CD4-positive, alpha-beta memory T cell (primary cell): Measurements from ENCODE around the gene EPAS1. TPM values are rescaled to one million over a fixed set of nuclear protein-coding genes. Genes with fewer than 3 reads are reported as not detected.

ENCODE experiments used
- CTCF ChIA-PET: fragments of 350-600 bp; sonication (Branson Sonifier 250); formaldehyde crosslinking; loops from one replicate; lab custom pipeline; 2021; ENCODE audit warnings: inconsistent platforms; ENCODE audit not compliant: partially characterized antibody; lab: Charles Lee
- POLR2A ChIA-PET: fragments of 350-600 bp; sonication (Branson Sonifier 250); formaldehyde crosslinking; loops from one replicate; lab custom pipeline; 2021; ENCODE audit not compliant: partially characterized antibody; lab: Charles Lee
- DNase-seq, 5 donors: peaks; one replicate each; pipeline versions ENCODE4 v3.0.0 to v3.0.0-alpha.2; 2020 to 2022; ENCODE audit warnings: mixed read lengths in 1 of 5
- H3K27ac ChIP-seq: one replicate; pipeline ENCODE4 v1.7.0; 2013; ENCODE audit warnings: low read depth, low read length
- H3K27me3 ChIP-seq: 2 replicates; pipeline ENCODE4 v1.7.0; 2013; ENCODE audit warnings: mild to moderate bottlenecking, low read length, moderate library complexity; ENCODE audit not compliant: insufficient read depth
- H3K36me3 ChIP-seq: 2 replicates; pipeline ENCODE4 v1.7.0; 2013; ENCODE audit warnings: mild to moderate bottlenecking, low read length, moderate library complexity; ENCODE audit not compliant: insufficient read depth
- H3K4me1 ChIP-seq: 2 replicates; pipeline ENCODE4 v1.7.0; 2013; ENCODE audit warnings: mild to moderate bottlenecking, low read length, moderate library complexity; ENCODE audit not compliant: insufficient read depth
- H3K4me3 ChIP-seq, 2 donors: one replicate each; pipeline ENCODE4 v1.7.0; 2013; ENCODE audit warnings: low read length in 2 of 2, mild to moderate bottlenecking in 1 of 2
- H3K9me3 ChIP-seq, 2 donors: one replicate each; pipeline ENCODE4 v1.7.0; 2013; ENCODE audit warnings: low read length in 2 of 2, control low read depth in 1 of 2; ENCODE audit not compliant: control insufficient read depth in 1 of 2
- H3K27ac Mint-ChIP-seq, 7 donors: one replicate each; pipeline ENCODE4 v1.8.0; 2020 to 2021; ENCODE audit warnings: mixed read lengths in 7 of 7, mild to moderate bottlenecking in 6 of 7, inconsistent platforms in 3 of 7, moderate library complexity in 3 of 7
- H3K27me3 Mint-ChIP-seq, 2 donors: one replicate each; pipeline ENCODE4 v1.8.0; 2020 to 2021; ENCODE audit warnings: mixed read lengths in 2 of 2
- H3K36me3 Mint-ChIP-seq, 2 donors: one replicate each; pipeline ENCODE4 v1.8.0; 2020 to 2021; ENCODE audit warnings: mixed read lengths in 2 of 2, inconsistent platforms in 1 of 2, mild to moderate bottlenecking in 1 of 2
- H3K4me1 Mint-ChIP-seq, 4 donors: one replicate each; pipeline ENCODE4 v1.8.0; 2020 to 2021; ENCODE audit warnings: mixed read lengths in 4 of 4, mild to moderate bottlenecking in 1 of 4
- H3K4me3 Mint-ChIP-seq, 8 donors: one replicate each; pipeline ENCODE4 v1.8.0; 2020 to 2021; ENCODE audit warnings: mixed read lengths in 8 of 8, mild to moderate bottlenecking in 7 of 8, moderate library complexity in 6 of 8, inconsistent platforms in 3 of 8
- H3K9me3 Mint-ChIP-seq, 8 donors: one replicate each; pipeline ENCODE4 v1.8.0; 2020 to 2021; ENCODE audit warnings: mixed read lengths in 8 of 8, mild to moderate bottlenecking in 5 of 8, inconsistent platforms in 3 of 8, moderate library complexity in 1 of 8
- intact Hi-C: fragments of 100-400 bp; cut with micrococcal nuclease; formaldehyde crosslinking; loops from one replicate; pipeline ENCODE4 v1.15.1; 2023
- polyA plus RNA-seq, 2 donors: library from polyadenylated mRNA; unstranded; fragments of 300-500 nt; fragmentation: Illumina TruSeq; gene quantifications; one replicate each; pipeline ENCODE4 v1.2.3, GENCODE V29; 2021
- total RNA-seq, 2 experiments: library from RNA; stranded (reverse); gene quantifications; one replicate each; pipeline ENCODE4 v1.2.3, GENCODE V29; 2021

EPAS1 gene
- total and polyA plus RNA-seq, 4 experiments from 2014 or later = 0.40 to 2.7 (median 2.3) TPM; not detected in 1

DNA sequence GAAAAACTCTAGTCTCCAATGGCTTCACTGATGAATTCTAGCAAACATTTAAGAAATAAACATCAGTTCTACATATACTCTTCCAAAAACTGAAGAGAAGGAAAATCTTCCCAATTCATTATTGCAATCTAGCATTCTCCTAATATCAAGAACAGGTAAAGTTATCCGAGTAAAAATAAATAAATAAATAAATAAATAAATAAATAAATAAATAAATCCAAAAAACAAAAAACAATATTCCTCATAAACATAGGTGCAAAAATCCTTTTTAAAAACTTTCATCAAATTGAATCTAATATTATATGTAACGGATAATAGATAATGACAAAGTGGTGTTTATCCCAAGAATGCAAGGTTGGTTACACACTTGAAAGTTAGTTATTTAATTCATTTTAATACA lies 123.7 kb downstream of the EPAS1 start:
- peaks cover 0 to 2% of the 10 kb centered on the region in 2 donors for H3K36me3 Mint-ChIP-seq
- no peak overlapping the region for H3K4me3 Mint-ChIP-seq
- Histone ChIP-seq H3K27ac (no peak overlapping the region), H3K4me1 (no peaks in the 10 kb centered on the region), H3K4me3 (no peak overlapping the region), H3K9me3 (no peaks in the 10 kb centered on the region), H3K27me3 (no peaks in the 10 kb centered on the region), H3K36me3 (no peaks in the 10 kb centered on the region)
- H3K27me3 Mint-ChIP-seq = no peaks in the 10 kb centered on the region
- intact Hi-C loops = no loop called here
- no peaks in the 10 kb centered on the region for H3K4me1 Mint-ChIP-seq
- POLR2A ChIA-PET = no interaction called here
- DNase-seq = no peak
- peaks cover 4 to 27% (median 19%) of the 10 kb centered on the region in 8 donors for H3K9me3 Mint-ChIP-seq
- no peak overlapping the region for H3K27ac Mint-ChIP-seq
- CTCF ChIA-PET = no interaction called here

DNA sequence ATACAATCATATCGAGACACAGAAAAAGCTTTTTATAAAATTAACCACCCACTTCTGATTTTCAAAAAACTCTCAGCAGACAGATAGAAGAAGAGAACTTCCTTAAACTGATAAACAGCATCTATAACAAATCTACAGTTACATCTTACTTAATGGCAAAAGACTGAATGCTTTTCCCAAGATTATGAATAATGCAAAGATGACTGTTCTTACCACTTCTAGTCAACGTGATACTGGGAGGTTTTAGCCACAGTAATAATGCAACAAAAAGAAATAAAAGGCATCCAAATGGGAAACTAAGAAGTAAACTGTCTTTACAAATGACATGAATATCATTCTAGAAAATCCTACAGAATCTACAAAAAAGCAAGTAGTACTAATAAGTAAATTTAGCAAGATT lies 124.2 kb downstream of the EPAS1 start:
- Mint-ChIP-seq H3K4me3 (no peak overlapping the region), H3K27me3 (no peaks in the 10 kb centered on the region), H3K4me1 (no peaks in the 10 kb centered on the region), H3K9me3 (peaks cover under 1 to 24% (median 16%) of the 10 kb centered on the region in 8 donors), H3K36me3 (peaks cover 0 to 2% of the 10 kb centered on the region in 2 donors), H3K27ac (no peak overlapping the region)
- Histone ChIP-seq H3K4me1 (no peaks in the 10 kb centered on the region), H3K36me3 (no peaks in the 10 kb centered on the region), H3K27me3 (no peaks in the 10 kb centered on the region), H3K27ac (no peak overlapping the region), H3K4me3 (no peak overlapping the region), H3K9me3 (no peaks in the 10 kb centered on the region)
- CTCF ChIA-PET = no interaction called here
- intact Hi-C loops = no loop called here
- POLR2A ChIA-PET = no interaction called here
- no peak for DNase-seq

- intact Hi-C loops = no loop called here
- Mint-ChIP-seq H3K4me1 (no peaks in the 10 kb centered on the region), H3K27me3 (no peaks in the 10 kb centered on the region), H3K9me3 (peaks cover 0 to 9% (median 5%) of the 10 kb centered on the region in 8 donors), H3K27ac (no peak overlapping the region), H3K4me3 (no peak overlapping the region), H3K36me3 (peaks cover 0 to 2% of the 10 kb centered on the region in 2 donors)
- H3K4me3 ChIP-seq = no peak overlapping the region
- H3K4me1 ChIP-seq = no peaks in the 10 kb centered on the region
- no peak for DNase-seq
- no peaks in the 10 kb centered on the region for H3K36me3 ChIP-seq
- ChIA-PET CTCF (no interaction called here), POLR2A (no interaction called here)
- no peaks in the 10 kb centered on the region for H3K9me3 ChIP-seq
- H3K27me3 ChIP-seq = no peaks in the 10 kb centered on the region
- no peak overlapping the region for H3K27ac ChIP-seq
Observed at GRCh38 chr2:46422717-46423394, 125.6 kb downstream of the EPAS1 start.

DNA sequence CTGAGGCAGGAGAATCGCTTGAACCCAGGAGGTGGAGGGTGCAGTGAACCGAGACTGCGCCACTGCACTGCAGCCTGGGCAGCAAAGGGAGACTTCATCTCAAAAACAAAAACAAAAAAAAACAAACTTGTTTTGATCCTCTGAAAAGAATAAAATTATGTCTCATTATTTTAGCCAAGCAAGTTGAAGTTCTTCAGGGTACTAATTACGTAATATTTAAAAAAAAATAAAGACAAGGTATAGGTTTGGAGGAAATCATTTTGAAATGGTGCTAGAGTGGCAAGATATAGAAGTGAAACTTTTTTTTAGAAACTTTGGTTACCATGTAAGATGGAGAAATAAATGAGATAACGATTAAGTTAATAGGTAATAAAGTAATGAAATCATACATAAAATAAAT lies 127.7 kb downstream of the EPAS1 start:
- Mint-ChIP-seq H3K27ac (no peak overlapping the region), H3K27me3 (no peaks in the 10 kb centered on the region)
- POLR2A ChIA-PET = interaction anchor here (0.6 kb wide), 1 partner anchor 20 kb away, joined by 3 read pairs; no protein-coding TSS in a partner anchor

DNA sequence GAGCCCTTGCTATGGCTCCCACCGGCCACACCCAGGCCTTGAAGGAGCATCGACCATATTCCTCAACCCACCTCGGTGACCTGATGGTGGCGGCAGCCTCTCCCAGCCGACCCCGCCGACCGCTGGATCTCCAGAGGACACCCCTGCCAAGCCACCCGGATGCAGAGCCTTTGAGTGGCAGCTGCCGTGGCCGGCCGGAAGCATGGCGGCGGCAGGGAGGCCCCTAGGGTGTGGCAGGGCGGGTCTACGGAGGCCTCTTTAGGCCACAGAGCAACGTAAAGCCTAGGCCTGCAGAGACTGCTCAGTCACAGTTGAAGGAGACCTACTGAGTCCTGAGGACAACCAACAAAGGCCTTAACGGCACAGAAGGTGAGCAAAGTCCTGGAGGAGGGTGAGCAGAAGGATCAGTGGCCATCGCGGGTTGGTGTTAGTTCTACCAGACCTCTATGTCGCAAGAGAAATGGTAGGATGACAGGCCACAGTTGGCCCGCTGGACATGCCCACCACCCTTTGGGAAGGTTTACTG lies 131.8 kb downstream of the EPAS1 start:
- intact Hi-C loops = no loop called here
- H3K36me3 ChIP-seq = no peaks in the 10 kb centered on the region
- ChIA-PET POLR2A (no interaction called here), CTCF (no interaction called here)
- H3K27me3 ChIP-seq = no peaks in the 10 kb centered on the region
- no peaks in the 10 kb centered on the region for H3K27me3 Mint-ChIP-seq
- DNase-seq = no peak
- no peaks in the 10 kb centered on the region for H3K36me3 Mint-ChIP-seq
- H3K9me3 ChIP-seq = no peaks in the 10 kb centered on the region
- peaks cover 0 to 8% (median 2%) of the 10 kb centered on the region in 8 donors for H3K9me3 Mint-ChIP-seq
- H3K4me1 ChIP-seq = peaks cover 34% of the 10 kb centered on the region
- H3K27ac Mint-ChIP-seq = no peak overlapping the region
- H3K27ac ChIP-seq = no peak overlapping the region
- H3K4me3 Mint-ChIP-seq = no peak overlapping the region
- peaks cover 30 to 42% (median 34%) of the 10 kb centered on the region in 4 donors for H3K4me1 Mint-ChIP-seq
- H3K4me3 ChIP-seq = no peak overlapping the region

More for the DNA sequence above, 127.7 kb downstream of the EPAS1 start:
- Histone ChIP-seq H3K27me3 (no peaks in the 10 kb centered on the region), H3K4me3 (no peak overlapping the region), H3K4me1 (no peaks in the 10 kb centered on the region), H3K9me3 (no peaks in the 10 kb centered on the region), H3K36me3 (no peaks in the 10 kb centered on the region), H3K27ac (no peak overlapping the region)
- Mint-ChIP-seq H3K36me3 (no peaks in the 10 kb centered on the region), H3K9me3 (peaks cover 0 to 12% (median 2%) of the 10 kb centered on the region in 8 donors), H3K4me3 (no peak overlapping the region), H3K4me1 (peaks cover 0 to 2% (median 1%) of the 10 kb centered on the region in 4 donors)
- CTCF ChIA-PET = interaction anchor here (1.1 kb wide), 1 partner anchor 15 kb away, joined by 3 read pairs; no protein-coding TSS in a partner anchor
- intact Hi-C loops = no loop called here
- DNase-seq = no peak

GRCh38 chr2:46430413-46430812 lies 133.2 kb downstream of the EPAS1 start:
- H3K27me3 ChIP-seq = no peaks in the 10 kb centered on the region
- H3K4me3 Mint-ChIP-seq = peak overlapping the region in 3 of 8 donors; percentile 56 to 65 (median 59)
- no peak overlapping the region for H3K4me3 ChIP-seq
- no peaks in the 10 kb centered on the region for H3K36me3 ChIP-seq
- H3K27ac ChIP-seq = no peak overlapping the region
- H3K27me3 Mint-ChIP-seq = no peaks in the 10 kb centered on the region
- H3K9me3 ChIP-seq = no peaks in the 10 kb centered on the region
- peaks cover 0 to 8% (median 2%) of the 10 kb centered on the region in 8 donors for H3K9me3 Mint-ChIP-seq
- H3K4me1 Mint-ChIP-seq = peaks cover 35 to 50% (median 44%) of the 10 kb centered on the region in 4 donors
- H3K36me3 Mint-ChIP-seq = no peaks in the 10 kb centered on the region
- intact Hi-C loops = no loop called here
- no peak for DNase-seq
- no peak overlapping the region for H3K27ac Mint-ChIP-seq
- ChIA-PET CTCF (no interaction called here), POLR2A (interaction anchor here (0.9 kb wide), 1 partner anchor 9 kb away, joined by 4 read pairs; no protein-coding TSS in a partner anchor)
- peaks cover 34% of the 10 kb centered on the region for H3K4me1 ChIP-seq

- Mint-ChIP-seq H3K9me3 (peaks cover 0 to 8% (median 2%) of the 10 kb centered on the region in 8 donors), H3K27ac (peak overlapping the region in 4 of 7 donors; percentile 8 to 79 (median 69)), H3K27me3 (no peaks in the 10 kb centered on the region), H3K4me1 (peaks cover 35 to 52% (median 45%) of the 10 kb centered on the region in 4 donors), H3K36me3 (no peaks in the 10 kb centered on the region), H3K4me3 (peak overlapping the region in 6 of 8 donors; percentile 35 to 65 (median 58))
- Histone ChIP-seq H3K4me3 (no peak overlapping the region), H3K36me3 (no peaks in the 10 kb centered on the region), H3K4me1 (peaks cover 34% of the 10 kb centered on the region), H3K27ac (no peak overlapping the region), H3K9me3 (no peaks in the 10 kb centered on the region), H3K27me3 (no peaks in the 10 kb centered on the region)
- intact Hi-C loops = no loop called here
- ChIA-PET CTCF (no interaction called here), POLR2A (interaction anchor here (0.9 kb wide), 1 partner anchor 9 kb away, joined by 4 read pairs; no protein-coding TSS in a partner anchor)
- DNase-seq = peak in 2 of 5 donors; percentile 21 to 25
Observed at GRCh38 chr2:46430992-46431391, 133.8 kb downstream of the EPAS1 start.
